H9 (cell line): ENCODE data around the gene FBXO24. TPM values are rescaled to one million over a fixed set of nuclear protein-coding genes. Genes with fewer than 3 reads are reported as not detected.

ENCODE experiments used
- DNase-seq: peaks from one replicate; pipeline ENCODE4 v3.0.0-alpha.2; 2017
- H2AFZ ChIP-seq: one replicate; pipeline ENCODE4 v1.6.1; 2013; ENCODE audit warnings: mild to moderate bottlenecking, low read length, control low read depth, moderate library complexity
- H2AK5ac ChIP-seq: 2 replicates; pipeline ENCODE4 v1.6.1; 2013; ENCODE audit warnings: low read length, control low read depth, mixed read lengths; ENCODE audit not compliant: insufficient read length
- H2BK120ac ChIP-seq: one replicate; pipeline ENCODE4 v1.6.1; 2013; ENCODE audit warnings: low read depth, mild to moderate bottlenecking, low read length, control low read depth, inconsistent platforms; ENCODE audit not compliant: poor library complexity, severe bottlenecking
- H2BK12ac ChIP-seq: 2 replicates; pipeline ENCODE4 v1.6.1; 2013; ENCODE audit warnings: low read length, control low read depth, mixed read lengths, low read depth; ENCODE audit not compliant: insufficient read length
- H2BK15ac ChIP-seq: 2 replicates; pipeline ENCODE4 v1.6.1; 2013; ENCODE audit warnings: low read depth, low read length, control low read depth
- H2BK20ac ChIP-seq: one replicate; pipeline ENCODE4 v1.6.1; 2013; ENCODE audit warnings: low read depth, mild to moderate bottlenecking, low read length, control low read depth, inconsistent platforms; ENCODE audit not compliant: poor library complexity, severe bottlenecking
- H2BK5ac ChIP-seq: 2 replicates; pipeline ENCODE4 v1.6.1; 2013; ENCODE audit warnings: low read length, control low read depth, mixed read lengths; ENCODE audit not compliant: insufficient read length
- H3K14ac ChIP-seq: 2 replicates; pipeline ENCODE4 v1.6.1; 2013; ENCODE audit warnings: low read length, control low read depth; ENCODE audit not compliant: insufficient read depth
- H3K18ac ChIP-seq: 2 replicates; pipeline ENCODE4 v1.6.1; 2013; ENCODE audit warnings: low read depth, mild to moderate bottlenecking, mixed read lengths, low read length, control low read depth; ENCODE audit not compliant: insufficient read length
- H3K23ac ChIP-seq: 2 replicates; pipeline ENCODE4 v1.6.1; 2013; ENCODE audit warnings: low read length, control low read depth, mixed read lengths, low read depth; ENCODE audit not compliant: insufficient read length
- H3K23me2 ChIP-seq: 2 replicates; pipeline ENCODE4 v1.6.1; 2013; ENCODE audit warnings: low read depth, mild to moderate bottlenecking, mixed read lengths, low read length, control low read depth; ENCODE audit not compliant: insufficient read length, poor library complexity, severe bottlenecking
- H3K27ac ChIP-seq: 2 replicates; pipeline ENCODE4 v1.5.1; 2013; ENCODE audit warnings: low read length, control low read depth, mixed read lengths, low read depth; ENCODE audit not compliant: insufficient read length
- H3K27me3 ChIP-seq: 2 replicates; pipeline ENCODE4 v1.6.1; 2013; ENCODE audit warnings: low read length, control low read depth, inconsistent platforms; ENCODE audit not compliant: insufficient read depth
- H3K4ac ChIP-seq: 2 replicates; pipeline ENCODE4 v1.6.1; 2013; ENCODE audit warnings: low read depth, mild to moderate bottlenecking, control low read depth, inconsistent platforms, low read length, moderate library complexity
- H3K4me1 ChIP-seq: 2 replicates; pipeline ENCODE4 v1.6.1; 2013; ENCODE audit warnings: low read length, control low read depth, inconsistent platforms; ENCODE audit not compliant: insufficient read depth
- H3K4me2 ChIP-seq: 2 replicates; pipeline ENCODE4 v1.6.1; 2013; ENCODE audit warnings: low read length, control low read depth, mixed read lengths; ENCODE audit not compliant: insufficient read length, insufficient read depth
- H3K56ac ChIP-seq: 2 replicates; pipeline ENCODE4 v1.6.1; 2013; ENCODE audit warnings: low read depth, mild to moderate bottlenecking, mixed read lengths, low read length, control low read depth; ENCODE audit not compliant: insufficient read length
- H3K79me1 ChIP-seq: 2 replicates; pipeline ENCODE4 v1.6.1; 2013; ENCODE audit warnings: low read depth, mild to moderate bottlenecking, moderate library complexity, low read length, control low read depth, inconsistent platforms; ENCODE audit not compliant: insufficient read depth, poor library complexity, severe bottlenecking
- H3K79me2 ChIP-seq: 2 replicates; pipeline ENCODE4 v1.6.1; 2013; ENCODE audit warnings: low read length, control low read depth, inconsistent platforms; ENCODE audit not compliant: insufficient read depth
- H3K9ac ChIP-seq: 2 replicates; pipeline ENCODE4 v1.6.1; 2013; ENCODE audit warnings: low read length, control low read depth, mixed read lengths; ENCODE audit not compliant: insufficient read length; ENCODE audit errors: extremely low read depth
- H3K9me3 ChIP-seq: one replicate; pipeline ENCODE4 v1.6.1; 2013; ENCODE audit warnings: low read depth, low read length, inconsistent platforms; ENCODE audit not compliant: control insufficient read depth
- H3T11ph ChIP-seq: one replicate; pipeline ENCODE4 v1.6.1; 2013; ENCODE audit warnings: mild to moderate bottlenecking, low read length, control low read depth, inconsistent platforms
- H4K20me1 ChIP-seq: one replicate; pipeline ENCODE4 v1.6.1; 2013; ENCODE audit not compliant: control insufficient read depth, insufficient read length, insufficient read depth
- H4K5ac ChIP-seq: 2 replicates; pipeline ENCODE4 v1.6.1; 2013; ENCODE audit warnings: low read depth, mild to moderate bottlenecking, mixed read lengths, low read length, control low read depth; ENCODE audit not compliant: insufficient read length
- H4K8ac ChIP-seq: replicated peaks from 2 replicates; pipeline ENCODE4 v1.6.1; 2013; ENCODE audit warnings: low read length, control low read depth, mixed read lengths, low read depth; ENCODE audit not compliant: insufficient read length
- H4K91ac ChIP-seq: 2 replicates; pipeline ENCODE4 v1.6.1; 2013; ENCODE audit warnings: low read depth, mild to moderate bottlenecking, moderate library complexity, mixed read lengths, low read length, control low read depth; ENCODE audit not compliant: insufficient read length
- H3K27ac Mint-ChIP-seq, 3 experiments: 2 replicates in 2 of 3; 3 replicates in 1 of 3; pipeline ENCODE4 v1.8.0; 2020 to 2021; ENCODE audit warnings: mixed read lengths in 3 of 3, mild to moderate bottlenecking in 1 of 3, moderate library complexity in 1 of 3
- H3K27me3 Mint-ChIP-seq: 2 replicates; pipeline ENCODE4 v1.8.0; 2021; ENCODE audit warnings: low read depth, mild to moderate bottlenecking, moderate library complexity, mixed read lengths
- H3K36me3 Mint-ChIP-seq, 3 experiments: 2 replicates in 2 of 3; 3 replicates in 1 of 3; pipeline ENCODE4 v1.8.0; 2020 to 2021; ENCODE audit warnings: low read depth in 3 of 3, mixed read lengths in 3 of 3; ENCODE audit not compliant: insufficient read depth in 1 of 3
- H3K4me1 Mint-ChIP-seq, 2 experiments: 2 replicates each; pipeline ENCODE4 v1.8.0; 2020; ENCODE audit warnings: mixed read lengths in 2 of 2
- H3K4me3 Mint-ChIP-seq, 2 experiments: 2 replicates in 1 of 2; 3 replicates in 1 of 2; pipeline ENCODE4 v1.8.0; 2020 to 2021; ENCODE audit warnings: mild to moderate bottlenecking in 2 of 2, mixed read lengths in 2 of 2, moderate library complexity in 1 of 2
- H3K9me3 Mint-ChIP-seq, 2 experiments: 2 replicates in 1 of 2; 3 replicates in 1 of 2; pipeline ENCODE4 v1.8.0; 2020; ENCODE audit warnings: mild to moderate bottlenecking in 2 of 2, mixed read lengths in 2 of 2, moderate library complexity in 1 of 2
- CTCF ChIP-seq: fragments of 200-600 bp; sonication (generic); conservative IDR thresholded peaks from 3 replicates; pipeline ENCODE4 v1.8.0; 2021; ENCODE audit warnings: antibody characterized with exemption, mild to moderate bottlenecking
- WGBS: extraction: QIAGEN DNeasy Blood & Tissue Kit; methylation state at CpG from one replicate; pipeline ENCODE4 v1.1.7; 2013; ENCODE audit warnings: missing lambda C conversion rate, low lambda C conversion rate, mixed read lengths; ENCODE audit not compliant: insufficient read length; ENCODE audit errors: extremely low coverage; 5-methylcytosine and 5-hydroxymethylcytosine counted together
- total RNA-seq: library from RNA; stranded (reverse); gene quantifications from 2 replicates; pipeline ENCODE4 v1.2.1, GENCODE V29; 2021

The FBXO24 gene
- total RNA-seq, 1 experiment from 2014 or later: 0.85 TPM

- no peak overlapping the region for H3K27ac ChIP-seq
These were observed 11.5 kb upstream of the FBXO24 start for GRCh38 chr7:100574362-100575205.

More at GRCh38 chr7:100574362-100575205, 11.5 kb upstream of the FBXO24 start:
- Histone ChIP-seq H4K20me1 (no peaks in the 10 kb centered on the region), H3K23ac (no peak overlapping the region), H3K4me2 (no peak overlapping the region), H3T11ph (no peak overlapping the region), H2AFZ (no peak overlapping the region), H2BK120ac (no peak overlapping the region), H2AK5ac (no peak overlapping the region), H2BK12ac (no peak overlapping the region), H3K79me2 (no peaks in the 10 kb centered on the region), H4K5ac (no peak overlapping the region), H3K18ac (no peak overlapping the region), H3K9ac (no peak overlapping the region), H3K79me1 (no peaks in the 10 kb centered on the region), H4K91ac (no peak overlapping the region), H3K9me3 (no peaks in the 10 kb centered on the region), H2BK5ac (no peak overlapping the region), H3K23me2 (peaks cover 8% of the 10 kb centered on the region), H3K4me1 (peaks cover 5% of the 10 kb centered on the region; the same call in 1 of the 2 replicates), H3K56ac (no peak overlapping the region), H4K8ac (no peak overlapping the region), H3K27me3 (no peaks in the 10 kb centered on the region), H2BK20ac (no peak overlapping the region), H3K14ac (no peak overlapping the region), H2BK15ac (no peak overlapping the region), H3K4ac (no peak overlapping the region)
- Mint-ChIP-seq H3K4me1 (peaks cover 17 to 19% of the 10 kb centered on the region in 2 experiments), H3K36me3 (peaks cover 9 to 27% (median 23%) of the 10 kb centered on the region in 3 experiments; a peak in 6 of 7 replicates), H3K9me3 (no peaks in the 10 kb centered on the region), H3K27me3 (peaks cover 5% of the 10 kb centered on the region), H3K4me3 (no peak overlapping the region), H3K27ac (peak overlapping the region in 1 of 3 experiments; percentile 76; a peak in 1 of 7 replicates)
- TF ChIP-seq CTCF: no peak
- DNase-seq: peak; percentile 22
- WGBS: no CpG with 5 or more reads among the region's 44 CpGs
